NCI-H2107 (cell line): ENCODE measurements around the gene TLK2.
A peak's percentile ranks its signal among the peaks of the same experiment; 100 is the strongest.
"Not testable (repeated sequence)": the region's sequence is repeated elsewhere in the genome, so short reads cannot be mapped to it uniquely, and the experiment has no call there.

Experiments
- DNase-seq: peaks from one replicate; lab custom pipeline; 2025; lab: John Stamatoyannopoulos, UW

TLK2 gene

GRCh38 chr17:62478424-62478879 lies at the start of gene TLK2:
Gene TLK2 (plus strand): TSS chr17:62478825. CDS start chr17:62481126, 2,301 bp downstream.
- peak; percentile 58 for DNase-seq

GRCh38 chr17:62435251-62435650 lies 43.4 kb upstream of the TLK2 start:
- DNase-seq = not testable (repeated sequence)

DNA sequence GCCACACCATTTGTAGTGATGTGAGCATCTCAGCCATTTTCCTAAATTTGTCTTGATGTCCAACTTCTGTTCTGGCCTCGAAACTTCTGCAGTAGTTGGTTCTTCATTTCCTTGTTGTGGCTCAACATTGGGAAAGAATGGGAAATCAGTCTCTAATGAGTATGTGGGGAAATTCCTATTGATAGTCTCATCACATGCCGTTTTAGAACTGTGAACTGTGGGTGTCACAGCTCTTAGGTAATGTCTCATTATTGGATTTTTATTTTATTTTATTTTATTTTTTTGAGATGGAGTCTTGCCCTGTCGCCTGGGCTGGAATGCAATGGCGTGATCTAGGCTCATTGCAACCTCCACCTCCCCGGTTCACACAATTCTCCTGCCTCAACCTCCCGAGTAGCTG lies 37.4 kb upstream of the TLK2 start:
- DNase-seq = not testable (repeated sequence)

DNA sequence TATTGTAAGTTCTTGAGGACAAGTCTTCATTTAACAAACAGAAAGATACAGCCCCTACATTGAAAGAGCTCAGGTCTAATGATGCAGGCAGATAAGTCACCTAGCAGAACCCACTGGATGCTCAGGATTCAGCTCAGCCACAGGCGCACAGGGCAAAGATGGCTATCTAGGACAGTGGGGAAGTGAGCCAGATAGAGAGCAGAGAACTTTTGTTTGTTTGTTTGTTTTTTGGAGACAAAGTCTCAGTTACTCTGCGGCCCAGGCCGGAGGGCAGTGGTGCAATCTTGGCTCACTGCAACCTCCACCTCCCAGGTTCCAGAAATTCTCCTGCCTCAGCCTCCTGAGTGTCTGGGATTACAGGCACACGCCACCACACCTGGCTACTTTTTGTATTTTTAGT lies 34.6 kb upstream of the TLK2 start:
- DNase-seq = no peak

- DNase-seq = not testable (repeated sequence)
Observed at GRCh38 chr17:62445791-62446190, 32.8 kb upstream of the TLK2 start.

- DNase-seq = not testable (repeated sequence)
Observed at GRCh38 chr17:62452195-62452594, 26.4 kb upstream of the TLK2 start.

GRCh38 chr17:62453041-62453440 lies 25.6 kb upstream of the TLK2 start:
- not testable (repeated sequence) for DNase-seq

DNA sequence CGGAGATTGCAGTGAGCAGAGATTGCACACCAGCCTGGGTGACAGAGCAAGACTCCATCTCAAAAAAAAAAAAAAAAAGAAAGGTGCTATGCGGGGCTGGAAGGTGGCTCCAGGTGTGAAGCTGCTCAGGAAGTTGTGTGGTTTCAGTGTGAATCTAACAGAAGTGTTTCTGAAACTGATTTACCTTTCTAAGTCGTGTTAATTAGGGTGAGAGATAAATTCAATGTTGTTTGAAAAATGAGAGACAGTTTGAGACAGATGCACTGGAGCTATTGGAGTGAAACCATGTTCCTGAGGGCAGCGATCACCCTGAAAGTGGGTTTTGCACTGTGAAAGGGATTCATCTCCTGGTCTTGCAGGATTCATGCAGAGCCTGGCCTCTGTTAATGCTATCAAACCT lies 25.0 kb upstream of the TLK2 start:
- DNase-seq = not testable (repeated sequence)

GRCh38 chr17:62454111-62454510 lies 24.5 kb upstream of the TLK2 start:
- DNase-seq = not testable (repeated sequence)

- DNase-seq = no peak
Observed at GRCh38 chr17:62456016-62456415, 22.6 kb upstream of the TLK2 start.

GRCh38 chr17:62458483-62458882 lies 20.1 kb upstream of the TLK2 start:
- not testable (repeated sequence) for DNase-seq

DNA sequence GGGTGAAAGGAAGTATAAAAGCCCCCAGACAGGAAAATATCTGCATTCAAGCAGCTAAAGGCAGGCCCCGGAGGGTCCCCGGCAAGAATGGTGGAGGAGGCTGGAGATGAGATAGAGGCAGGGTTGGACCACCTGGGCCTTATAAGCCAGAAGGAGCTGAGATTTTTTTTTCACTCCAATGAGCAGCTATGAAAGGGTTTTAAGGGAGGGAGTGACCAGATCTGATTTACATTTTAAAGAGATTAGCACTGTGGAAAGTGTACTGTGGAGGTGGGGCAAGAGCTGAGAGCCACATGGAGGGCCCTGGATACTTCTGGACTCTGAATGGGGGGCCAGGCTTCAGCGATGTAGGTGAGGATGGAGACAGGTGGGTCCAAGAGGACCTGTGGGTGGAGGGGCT lies 14.2 kb upstream of the TLK2 start:
- DNase-seq = not testable (repeated sequence)

DNA sequence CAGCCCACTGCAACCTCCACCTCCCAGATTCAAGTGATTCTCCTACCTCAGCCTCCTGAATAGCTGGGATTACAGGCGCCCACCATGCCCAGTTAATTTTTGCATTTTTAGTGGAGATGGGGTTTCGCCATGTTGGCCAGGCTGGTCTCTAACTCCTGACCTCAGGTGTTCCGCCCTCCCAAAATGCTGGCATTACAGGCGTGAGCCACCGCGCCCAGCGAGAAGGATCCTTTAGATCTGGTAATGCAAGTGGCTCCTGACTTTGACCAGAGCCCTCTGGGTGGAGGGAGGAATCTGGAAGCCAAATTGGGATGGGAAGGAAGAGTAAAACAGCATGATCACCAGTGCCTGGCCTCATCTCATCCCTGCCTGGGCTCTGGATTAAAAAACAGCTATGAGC lies 13.4 kb upstream of the TLK2 start:
- not testable (repeated sequence) for DNase-seq

DNA sequence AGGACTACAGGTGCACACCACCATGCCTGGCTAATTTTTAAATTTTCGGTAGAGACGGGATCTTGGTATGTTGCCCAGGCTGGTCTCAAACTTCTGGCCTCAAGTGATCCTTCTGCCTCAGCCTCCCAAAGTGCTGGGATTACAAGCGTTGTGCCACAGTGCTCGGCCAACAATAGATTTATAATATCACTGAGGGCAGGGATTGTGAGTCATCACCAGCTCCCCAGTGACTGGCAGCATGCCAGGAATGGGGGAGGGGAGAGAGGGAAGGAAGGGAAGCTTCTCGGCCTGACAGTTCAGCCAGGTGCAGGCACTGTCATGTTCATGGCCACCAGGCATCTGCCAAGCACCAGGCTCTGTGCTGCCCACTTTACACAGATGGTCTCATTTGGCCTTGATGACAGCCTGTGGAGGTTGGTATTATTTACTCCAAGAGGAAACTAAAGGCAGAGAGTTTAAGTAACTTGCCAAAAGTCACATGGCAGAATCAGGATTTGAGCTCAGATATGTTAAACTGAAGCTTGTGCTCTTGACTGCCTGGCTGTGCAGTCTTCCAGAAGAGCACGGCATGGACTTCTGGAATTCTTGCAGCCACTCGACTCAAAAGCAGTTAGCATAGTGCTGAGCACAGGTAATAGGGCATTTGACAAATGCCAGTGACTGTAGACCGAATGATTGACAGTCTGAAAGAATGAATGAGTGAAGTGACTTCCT lies 7.8 kb upstream of the TLK2 start:
- peak; percentile 67 for DNase-seq

DNA sequence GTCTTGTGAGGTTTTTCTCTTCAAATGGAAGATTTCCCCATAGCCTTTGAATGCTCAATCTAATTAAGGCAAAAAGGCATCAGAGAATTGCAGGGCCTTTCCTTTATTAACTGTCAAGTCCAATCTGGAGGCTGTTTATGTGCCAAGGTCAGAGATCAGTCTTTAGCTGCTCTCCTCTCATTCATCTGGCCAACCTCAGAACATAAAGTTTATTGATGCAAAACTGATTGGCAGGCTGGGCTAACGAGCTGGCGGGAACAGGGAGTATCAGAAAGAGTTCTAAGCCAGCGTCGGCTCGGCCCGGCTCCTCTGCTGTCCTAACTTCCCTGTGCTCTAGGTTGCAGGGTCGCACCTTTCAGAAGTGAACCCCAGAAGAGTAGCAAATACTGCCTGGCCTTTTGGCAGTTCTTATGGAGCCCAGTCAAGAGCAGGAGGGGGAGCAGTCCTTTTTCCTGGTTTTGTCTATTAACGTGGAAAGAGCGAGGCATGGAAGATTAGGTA lies 7.2 kb upstream of the TLK2 start:
- DNase-seq = not testable (repeated sequence)

DNA sequence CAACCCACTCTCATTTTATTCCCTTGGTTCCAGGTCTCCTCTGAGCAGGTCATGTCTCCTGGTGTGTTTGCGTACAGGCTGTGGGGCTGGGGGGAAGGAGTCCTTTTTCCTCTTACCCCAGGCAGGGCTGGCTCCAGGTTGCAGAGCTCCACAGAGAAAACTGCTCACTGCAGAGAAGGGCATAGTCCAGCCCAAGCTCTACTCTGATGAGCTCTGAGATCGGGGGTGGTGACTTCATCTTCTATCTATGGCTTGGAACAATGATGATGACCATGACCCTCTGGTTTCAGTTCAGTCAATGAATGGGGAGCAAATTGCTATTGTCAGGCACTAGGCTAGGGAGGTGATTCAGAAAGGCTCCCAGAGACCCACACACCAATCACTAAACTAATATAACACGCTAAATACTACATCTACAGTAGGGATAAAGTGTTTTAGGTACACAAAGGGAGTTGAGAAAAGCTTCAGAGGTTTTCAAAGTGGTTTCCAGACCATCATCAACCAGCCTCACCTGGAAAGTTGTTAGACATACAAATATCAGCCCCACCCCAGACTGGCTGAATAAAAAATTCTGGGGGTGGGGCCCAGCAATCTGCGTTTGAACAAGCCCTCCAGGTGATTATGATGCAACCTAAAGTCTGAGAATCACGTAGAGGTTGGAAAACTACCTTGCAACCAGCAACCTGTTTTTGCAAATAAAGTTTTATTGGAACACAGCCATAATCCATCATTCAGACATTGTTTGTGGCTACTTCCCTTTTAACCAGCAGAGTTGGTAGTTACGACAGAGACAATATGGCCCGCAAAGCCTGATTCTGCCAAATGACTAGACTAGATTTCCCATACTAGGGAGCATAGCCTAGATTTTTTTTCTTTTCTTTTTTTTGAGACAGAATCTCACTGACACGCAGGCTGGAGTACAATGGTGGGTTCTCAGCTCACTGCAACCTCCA lies 5.3 kb upstream of the TLK2 start:
- not testable (repeated sequence) for DNase-seq

- not testable (repeated sequence) for DNase-seq
Observed at GRCh38 chr17:62477111-62477510, 1.5 kb upstream of the TLK2 start.

GRCh38 chr17:62477718-62478408 lies 762 bp upstream of the TLK2 start:
- DNase-seq = not testable (repeated sequence)

- not testable (repeated sequence) for DNase-seq
Observed at GRCh38 chr17:62478880-62479638, 434 bp downstream of the TLK2 start.

DNA sequence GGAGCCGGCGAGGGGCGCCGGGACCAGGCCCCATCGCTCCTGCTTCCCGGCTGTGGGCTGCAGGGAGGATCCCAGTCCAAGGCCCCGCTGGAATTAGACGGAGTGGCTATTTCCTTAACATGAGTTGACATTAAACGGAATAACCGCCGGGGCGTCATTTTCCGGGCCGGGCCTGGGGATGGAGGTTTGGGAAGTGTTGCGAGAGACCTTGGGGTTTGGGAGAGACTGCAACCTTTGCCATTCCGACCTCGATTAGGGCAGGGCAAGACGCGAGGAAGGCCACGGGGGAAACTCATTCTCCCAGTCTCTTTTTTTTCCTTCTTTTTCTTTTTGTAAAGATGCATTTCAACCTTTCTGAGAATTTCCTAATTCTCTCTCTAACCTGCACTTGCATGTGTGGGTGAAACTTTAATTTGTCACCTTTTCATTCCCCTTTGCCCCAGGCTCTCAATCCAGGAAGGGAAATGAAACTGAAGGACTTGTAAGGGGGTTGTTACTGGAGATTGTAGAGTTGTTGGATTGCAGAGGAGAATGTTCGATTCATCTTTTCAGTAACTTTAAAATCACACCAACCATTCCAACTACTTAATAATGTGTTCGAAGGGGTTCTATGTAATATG lies 1.1 kb downstream of the TLK2 start:
- not testable (repeated sequence) for DNase-seq

GRCh38 chr17:62482553-62482952 lies 3.9 kb downstream of the TLK2 start:
- DNase-seq = not testable (repeated sequence)
